Loucy (cell line): ENCODE data around the gene ARNT2.

Experiments used
- H2AFZ ChIP-seq: fragments of 200-600 bp; sonication (generic); 2 replicates; pipeline ENCODE4 v1.6.0; 2016; ENCODE audit warnings: antibody characterized with exemption, mild to moderate bottlenecking, low read length, moderate library complexity
- H3F3A ChIP-seq: fragments of 200-600 bp; 2 replicates; pipeline ENCODE4 v1.6.0; 2016; ENCODE audit warnings: antibody characterized with exemption, low read depth, mild to moderate bottlenecking
- H3K27me3 ChIP-seq: fragments of 200-600 bp; sonication (generic); 2 replicates; pipeline ENCODE4 v1.6.1; 2014; ENCODE audit warnings: low read length, mild to moderate bottlenecking; ENCODE audit not compliant: insufficient read depth, poor library complexity, severe bottlenecking
- H3K36me3 ChIP-seq: fragments of 200-600 bp; sonication (generic); 2 replicates; pipeline ENCODE4 v1.6.1; 2016; ENCODE audit warnings: low read length; ENCODE audit not compliant: insufficient read depth
- H3K4me1 ChIP-seq: fragments of 200-600 bp; sonication (generic); 2 replicates; pipeline ENCODE4 v1.5.1; 2014; ENCODE audit warnings: low read length, mild to moderate bottlenecking; ENCODE audit not compliant: insufficient read depth, poor library complexity, severe bottlenecking
- H3K4me2 ChIP-seq: fragments of 200-600 bp; sonication (generic); 2 replicates; pipeline ENCODE4 v1.6.0; 2014; ENCODE audit warnings: antibody characterized with exemption, low read length, low read depth, mild to moderate bottlenecking; ENCODE audit not compliant: poor library complexity, severe bottlenecking
- H3K4me3 ChIP-seq: fragments of 200-600 bp; sonication (generic); 2 replicates; pipeline ENCODE4 v1.5.1; 2014; ENCODE audit warnings: low read length, mild to moderate bottlenecking, mixed read lengths; ENCODE audit not compliant: poor library complexity, severe bottlenecking
- H3K79me2 ChIP-seq: fragments of 200-600 bp; sonication (generic); 2 replicates; pipeline ENCODE4 v1.6.1; 2014; ENCODE audit warnings: low read length; ENCODE audit not compliant: insufficient read depth
- H3K9ac ChIP-seq: fragments of 200-600 bp; sonication (generic); 2 replicates; pipeline ENCODE4 v1.6.0; 2014; ENCODE audit warnings: mild to moderate bottlenecking, low read depth, low read length, moderate library complexity; ENCODE audit not compliant: poor library complexity, severe bottlenecking
- H3K9me2 ChIP-seq: fragments of 200-600 bp; sonication (generic); replicated peaks from 2 replicates; pipeline ENCODE4 v1.6.1; 2016; ENCODE audit warnings: low read depth, low read length, mixed read lengths
- H3K9me3 ChIP-seq: fragments of 200-600 bp; sonication (generic); 2 replicates; pipeline ENCODE4 v1.6.1; 2014; ENCODE audit warnings: mild to moderate bottlenecking, antibody characterized with exemption, low read length, low read depth; ENCODE audit not compliant: insufficient read depth
- H4K20me1 ChIP-seq: fragments of 200-600 bp; sonication (generic); 2 replicates; pipeline ENCODE4 v1.6.0; 2014; ENCODE audit warnings: antibody characterized with exemption, low read length, mild to moderate bottlenecking; ENCODE audit not compliant: insufficient read depth, poor library complexity, severe bottlenecking
- CTCF ChIP-seq: fragments of 200-600 bp; sonication (generic); conservative IDR thresholded peaks from 2 replicates; pipeline ENCODE4 v1.5.1; 2014; ENCODE audit warnings: mild to moderate bottlenecking, antibody characterized with exemption, low read length
- EZH2phosphoT487 ChIP-seq: fragments of 200-600 bp; IDR thresholded peaks from 2 replicates; pipeline ENCODE4 v1.6.1; 2018; ENCODE audit warnings: antibody characterized with exemption, mild to moderate bottlenecking, moderate library complexity, borderline replicate concordance

The ARNT2 gene

GRCh38 chr15:80458580-80458979, 54.4 kb downstream of the ARNT2 start:
- no peaks in the 10 kb centered on the region for H3K9me3 ChIP-seq
- H3K79me2 ChIP-seq: no peaks in the 10 kb centered on the region
- TF ChIP-seq EZH2phosphoT487 (no peak), CTCF (no peak)
- no peaks in the 10 kb centered on the region for H3K9me2 ChIP-seq
- no peaks in the 10 kb centered on the region for H3F3A ChIP-seq
- H3K9ac ChIP-seq: no peak overlapping the region
- H3K27me3 ChIP-seq: no peaks in the 10 kb centered on the region
- H3K4me1 ChIP-seq: no peaks in the 10 kb centered on the region
- no peak overlapping the region for H3K4me2 ChIP-seq
- H2AFZ ChIP-seq: no peak overlapping the region
- no peaks in the 10 kb centered on the region for H3K36me3 ChIP-seq
- no peaks in the 10 kb centered on the region for H4K20me1 ChIP-seq
- no peak overlapping the region for H3K4me3 ChIP-seq

- TF ChIP-seq CTCF: no peak
- no peak for TF ChIP-seq EZH2phosphoT487
- H3K9me3 ChIP-seq: no peaks in the 10 kb centered on the region
- no peaks in the 10 kb centered on the region for H3K27me3 ChIP-seq
- H3K4me3 ChIP-seq: no peak overlapping the region
- H4K20me1 ChIP-seq: no peaks in the 10 kb centered on the region
- H3K79me2 ChIP-seq: no peaks in the 10 kb centered on the region
- no peak overlapping the region for H2AFZ ChIP-seq
- H3K4me1 ChIP-seq: no peaks in the 10 kb centered on the region
- H3K36me3 ChIP-seq: no peaks in the 10 kb centered on the region
- no peak overlapping the region for H3K9ac ChIP-seq
- no peaks in the 10 kb centered on the region for H3F3A ChIP-seq
- no peaks in the 10 kb centered on the region for H3K9me2 ChIP-seq
- H3K4me2 ChIP-seq: no peak overlapping the region
These were observed 55.2 kb downstream of the ARNT2 start for GRCh38 chr15:80459380-80459779.

GRCh38 chr15:80459818-80460217, 55.6 kb downstream of the ARNT2 start:
- no peaks in the 10 kb centered on the region for H3K9me2 ChIP-seq
- no peak overlapping the region for H3K4me3 ChIP-seq
- no peak overlapping the region for H3K9ac ChIP-seq
- H3K36me3 ChIP-seq: no peaks in the 10 kb centered on the region
- H3K27me3 ChIP-seq: no peaks in the 10 kb centered on the region
- no peaks in the 10 kb centered on the region for H3K4me1 ChIP-seq
- no peaks in the 10 kb centered on the region for H3K79me2 ChIP-seq
- H3K9me3 ChIP-seq: no peaks in the 10 kb centered on the region
- TF ChIP-seq CTCF (no peak), EZH2phosphoT487 (no peak)
- H2AFZ ChIP-seq: no peak overlapping the region
- H3K4me2 ChIP-seq: no peak overlapping the region
- no peaks in the 10 kb centered on the region for H4K20me1 ChIP-seq
- no peaks in the 10 kb centered on the region for H3F3A ChIP-seq
